GM19455 (cell line): ENCODE measurements around the gene JPH3.
"Not testable (repeated sequence)": the region's sequence is repeated elsewhere in the genome, so short reads cannot be mapped to it uniquely, and the experiment has no call there.

Source experiments
- ATAC-seq: cut with Tn5 transposase; IDR thresholded peaks from one replicate; pipeline ENCODE4 v1.9.1; 2021; ENCODE audit not compliant: unreplicated experiment

JPH3 gene

DNA sequence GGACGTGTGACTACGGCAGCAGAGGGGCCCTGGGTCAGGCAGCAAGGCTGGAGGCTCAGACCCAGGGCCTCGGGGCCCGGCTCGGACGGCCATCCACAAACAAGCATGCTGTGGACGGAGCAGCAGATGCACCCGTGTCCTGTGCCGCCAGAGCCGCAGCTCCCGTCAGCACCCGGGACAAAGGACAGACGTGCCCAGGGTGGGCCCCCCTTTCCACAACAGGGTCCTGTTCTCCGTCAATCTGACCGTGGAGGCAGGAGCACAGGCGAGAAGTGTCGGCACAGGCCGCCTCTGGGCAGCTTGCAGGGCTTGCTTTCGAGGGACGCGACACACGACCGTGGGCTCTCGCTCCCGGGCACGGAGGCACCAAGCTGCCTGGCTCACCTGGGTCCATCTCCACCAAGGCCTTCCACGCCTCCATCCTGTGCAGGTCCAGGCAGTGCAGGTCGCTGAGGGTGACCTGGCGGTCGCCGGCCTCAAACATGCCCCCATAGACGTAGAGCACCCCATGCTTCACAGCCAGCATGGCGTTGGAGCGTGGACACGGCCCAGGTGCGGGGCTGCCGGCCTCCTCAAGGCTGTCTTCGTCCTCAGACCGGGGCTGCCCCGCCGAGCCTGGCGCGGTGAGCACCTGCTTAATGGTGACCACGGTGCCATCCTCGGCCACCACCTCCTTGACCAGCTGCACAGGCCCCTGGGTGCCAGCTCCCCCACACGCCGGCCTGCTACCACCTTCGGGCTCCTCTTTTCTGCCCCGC, 106.8 kb downstream of the JPH3 start:
- no peak for ATAC-seq

DNA sequence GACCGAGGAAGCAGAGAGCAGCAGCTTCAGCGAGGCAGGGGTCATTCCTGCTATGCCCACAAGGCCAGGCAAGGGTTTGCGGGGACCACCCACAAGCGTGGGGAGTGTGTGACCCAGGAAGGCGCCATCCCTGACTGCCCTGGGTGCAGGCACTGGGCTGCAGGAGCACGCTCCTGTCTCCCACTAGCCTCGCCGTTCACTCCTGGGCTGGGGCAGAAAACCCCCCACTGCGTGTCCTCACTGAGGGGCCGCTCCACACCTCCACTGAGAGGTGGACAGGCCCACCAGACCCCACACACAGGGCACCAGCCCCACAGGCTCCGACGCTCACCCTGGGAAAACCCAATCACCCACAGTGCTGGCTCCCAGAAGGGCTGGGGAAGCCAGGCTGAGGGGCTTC, 107.4 kb downstream of the JPH3 start:
- no peak for ATAC-seq

DNA sequence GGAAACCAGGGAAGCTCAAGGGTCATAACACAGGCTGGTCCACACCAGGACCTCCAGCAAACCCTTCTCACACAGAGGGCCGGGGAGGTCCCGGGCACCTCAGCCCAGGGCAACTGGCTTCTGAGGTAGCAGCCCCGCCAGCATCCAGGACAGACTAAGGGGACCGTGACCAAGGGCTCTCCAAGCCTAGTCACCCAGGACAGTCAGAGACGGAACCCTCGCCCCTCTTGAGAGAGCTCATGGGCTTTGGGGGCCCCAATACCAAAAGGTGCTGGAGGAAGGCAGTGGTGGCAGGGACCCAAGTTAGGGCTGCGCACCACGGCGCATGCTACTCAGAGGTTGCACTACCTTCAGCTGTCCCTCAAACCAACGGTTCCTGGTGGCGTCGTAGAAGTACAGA, 108.6 kb downstream of the JPH3 start:
- ATAC-seq: no peak

DNA sequence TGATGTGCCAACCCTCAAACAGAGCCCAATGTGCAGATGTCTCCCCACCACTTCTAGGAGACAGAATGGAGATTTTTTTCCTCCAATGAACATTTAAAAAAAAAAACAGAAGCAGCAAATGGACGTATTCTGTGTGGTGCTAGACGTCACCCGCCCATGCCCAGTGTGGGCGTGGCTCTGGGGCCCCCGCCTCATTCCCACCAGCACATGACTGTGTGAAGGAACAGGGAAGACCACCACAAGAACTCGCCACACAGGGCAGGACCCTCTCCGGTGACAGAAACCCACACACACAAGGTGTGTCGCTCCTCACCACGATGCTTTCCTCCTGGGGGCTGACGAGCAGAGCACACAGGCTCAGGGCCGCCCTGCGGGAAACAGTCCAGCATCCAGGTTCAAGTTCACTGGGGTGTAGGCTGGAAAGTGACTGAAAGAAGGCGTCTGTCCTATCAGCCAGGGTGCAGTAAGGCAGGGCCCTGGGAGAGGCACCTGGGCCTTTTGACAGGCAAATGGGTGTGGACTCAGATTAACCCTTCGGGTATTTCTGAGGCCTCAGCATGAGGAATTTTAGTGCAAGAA, 110.0 kb downstream of the JPH3 start:
- ATAC-seq: no peak

DNA sequence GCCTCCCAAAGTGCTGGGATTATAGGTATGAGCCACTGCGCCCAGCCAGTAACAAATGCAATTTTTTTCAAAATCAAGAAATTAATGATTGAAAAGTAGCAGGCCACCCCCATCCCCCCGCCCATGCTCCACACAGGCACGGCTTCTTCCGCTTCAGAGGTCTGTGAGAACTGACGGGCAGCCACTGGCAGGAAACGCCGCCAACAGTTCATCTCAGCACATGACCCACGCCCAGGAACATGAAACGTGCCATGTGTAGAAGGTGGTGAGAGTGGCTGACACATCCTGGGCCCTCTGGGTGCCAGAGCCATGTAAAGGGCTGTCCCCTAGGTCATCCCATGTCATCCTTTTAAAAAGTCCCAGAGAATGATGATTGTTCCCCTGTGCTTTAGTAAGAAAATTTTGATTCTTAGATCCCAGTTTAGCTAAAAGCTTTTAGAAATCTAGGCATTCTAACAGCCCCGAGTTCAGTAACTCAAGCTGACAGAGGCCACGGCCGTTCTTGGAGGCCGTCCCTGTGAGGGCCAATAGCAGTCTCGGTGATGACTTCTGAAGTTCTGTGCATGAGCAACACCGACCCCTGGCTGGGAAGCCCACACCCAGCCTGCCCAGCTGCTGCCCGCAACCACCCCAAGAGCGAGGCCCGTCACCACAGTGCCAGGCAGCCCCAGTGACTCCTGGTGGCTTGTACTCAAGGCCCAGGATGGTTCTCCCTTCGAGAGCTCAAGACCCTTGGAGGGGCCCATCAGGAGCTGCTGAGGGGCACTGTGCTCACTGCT, 111.3 kb downstream of the JPH3 start:
- no peak for ATAC-seq

DNA sequence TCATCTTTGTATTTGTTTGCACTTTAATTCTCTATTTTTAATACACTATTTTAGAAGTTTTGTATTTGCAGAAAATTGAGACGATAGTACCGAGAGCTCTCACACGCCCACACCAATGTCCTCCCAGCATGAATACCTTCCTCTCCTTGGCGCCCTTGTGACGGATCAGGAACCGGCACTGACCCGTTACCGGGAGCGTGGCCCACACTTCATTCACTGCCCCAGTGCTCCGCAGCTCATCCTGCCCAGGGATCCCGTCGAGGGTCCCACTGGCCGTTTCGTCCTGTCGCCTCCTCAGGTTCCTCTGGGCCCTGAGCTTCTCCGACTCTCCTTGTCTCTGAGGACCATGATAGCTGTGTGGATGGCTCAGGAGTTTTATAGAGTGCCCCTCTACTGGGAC, 112.9 kb downstream of the JPH3 start:
- no peak for ATAC-seq

DNA sequence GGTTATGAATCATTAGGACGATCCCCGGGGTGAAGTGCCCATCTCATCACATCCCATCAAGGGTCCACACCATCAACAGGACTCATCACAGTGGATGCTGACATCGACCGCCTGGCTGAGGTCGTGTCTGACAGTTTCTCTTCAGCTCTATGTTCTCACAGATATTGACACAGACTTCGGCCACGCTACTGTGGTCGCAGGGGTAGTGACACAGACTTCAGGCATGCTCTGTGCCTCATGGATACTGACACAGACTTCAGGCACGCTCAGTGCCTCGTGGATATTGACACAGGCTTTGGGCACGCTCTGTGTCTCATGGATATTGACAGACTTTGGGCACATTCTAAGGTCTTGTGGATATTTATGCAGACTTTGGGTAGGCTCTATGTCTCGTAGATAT, 113.3 kb downstream of the JPH3 start:
- ATAC-seq: no peak

DNA sequence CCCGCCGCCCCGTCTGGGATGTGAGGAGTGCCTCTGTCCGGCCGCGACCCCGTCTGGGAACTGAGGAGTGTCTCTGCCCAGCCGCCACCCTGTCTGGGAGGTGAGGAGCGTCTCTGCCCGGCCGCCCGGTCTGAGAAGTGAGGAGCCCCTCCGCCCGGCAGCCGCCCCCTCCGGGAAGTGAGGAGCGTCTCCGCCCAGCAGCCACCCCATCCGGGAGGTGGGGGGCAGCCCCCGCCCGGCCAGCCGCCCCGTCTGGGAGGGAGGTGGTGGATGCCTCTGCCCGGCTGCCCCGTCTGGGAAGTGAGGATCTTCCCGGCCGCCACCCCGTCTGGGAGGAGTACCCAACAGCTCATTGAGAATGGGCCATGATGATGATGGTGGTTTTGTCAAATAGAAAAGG, 116.5 kb downstream of the JPH3 start:
- ATAC-seq: not testable (repeated sequence)

DNA sequence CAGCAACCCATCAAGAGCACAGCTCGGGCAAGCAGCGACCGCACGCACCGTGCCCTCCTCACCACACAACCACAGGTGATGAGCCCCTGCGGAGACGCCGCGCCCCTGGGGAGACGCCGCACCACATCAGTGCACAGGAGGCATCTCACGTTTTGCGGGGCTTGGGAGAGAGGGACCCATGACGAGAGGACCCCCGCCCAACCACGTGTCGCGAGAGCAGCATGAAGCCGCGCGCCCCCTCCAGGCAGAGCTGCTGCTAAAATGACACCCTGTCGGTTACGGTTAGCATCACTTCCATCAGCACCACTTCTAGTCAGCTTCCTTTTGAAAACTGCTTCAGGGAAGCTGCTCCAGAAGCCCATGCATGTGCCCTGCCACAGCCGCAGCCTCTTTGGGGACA, 118.1 kb downstream of the JPH3 start:
- no peak for ATAC-seq

DNA sequence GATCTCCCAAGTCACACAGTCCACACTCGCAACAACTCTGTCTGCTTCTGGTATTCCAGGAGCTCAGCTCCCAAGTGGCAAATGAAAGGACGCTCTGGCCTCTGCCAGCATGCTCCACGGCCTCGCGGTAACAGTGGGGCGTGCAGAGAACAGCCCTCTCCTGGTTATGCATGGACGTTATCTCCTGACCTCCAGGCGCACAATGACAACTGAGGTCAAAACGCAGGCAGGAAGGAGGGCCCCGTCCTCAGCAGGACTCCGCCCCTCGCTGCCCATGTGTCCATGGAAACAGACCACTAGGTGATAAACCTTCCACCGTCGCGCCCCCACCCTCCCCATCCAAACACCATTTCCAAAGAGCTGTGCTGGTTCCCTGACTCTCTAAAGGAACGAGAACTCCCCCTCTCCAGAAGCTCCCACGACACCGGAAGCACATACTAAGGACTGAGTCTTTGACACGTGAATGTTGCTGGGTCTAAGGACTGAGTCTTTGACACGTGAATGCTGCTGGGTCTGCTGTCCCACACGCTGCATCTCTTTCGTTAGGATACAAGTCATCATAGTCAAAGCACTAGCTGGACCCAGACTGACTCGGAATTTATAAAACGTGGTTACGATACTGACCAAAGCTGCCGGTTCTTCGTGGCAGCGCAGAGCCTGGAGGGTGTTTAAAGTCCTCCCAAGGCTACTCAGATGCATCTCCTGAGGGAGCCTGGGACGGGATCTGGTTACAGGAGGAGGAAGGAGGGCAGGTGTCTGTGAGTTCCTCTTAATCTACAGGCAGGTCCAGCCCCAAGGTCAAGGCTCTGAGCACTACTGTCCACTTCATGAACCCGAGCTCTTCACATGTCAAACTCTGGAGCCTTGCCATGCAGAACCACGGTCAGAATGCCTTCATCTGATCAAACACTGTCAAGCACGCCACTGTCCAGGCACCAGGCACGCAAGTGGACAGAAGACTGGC, 119.6 kb downstream of the JPH3 start:
- ATAC-seq: no peak

DNA sequence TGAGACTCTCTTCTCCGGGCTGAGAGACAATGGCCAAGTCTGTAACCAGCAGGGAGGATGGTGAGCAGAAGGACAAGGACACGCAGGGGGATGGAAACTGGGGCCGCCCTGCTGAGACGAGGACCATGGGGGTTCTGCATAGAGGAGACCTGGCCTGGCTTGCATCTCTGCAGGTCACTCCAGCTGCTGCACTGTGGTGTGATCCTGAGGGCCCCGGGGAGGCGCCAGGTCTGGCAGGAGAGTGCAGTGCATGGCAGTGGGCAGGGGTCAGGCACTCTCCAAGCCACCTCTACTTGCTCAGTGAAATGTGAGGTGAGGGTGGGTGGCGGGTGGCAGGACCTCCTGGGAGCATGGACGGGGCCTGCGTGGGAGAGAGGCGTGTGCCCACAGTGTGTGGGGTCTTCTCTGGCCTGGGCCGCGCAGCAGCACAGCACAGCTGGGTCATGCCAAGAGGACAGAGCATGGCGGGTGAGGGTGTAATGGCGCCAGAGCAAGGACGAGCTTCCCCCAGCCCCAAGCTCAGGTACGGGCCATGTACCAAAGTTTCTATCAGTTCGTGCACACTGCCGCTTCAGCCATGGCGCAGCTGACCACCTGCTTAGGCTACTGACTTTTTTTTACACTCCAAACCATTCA, 120.4 kb downstream of the JPH3 start:
- no peak for ATAC-seq

DNA sequence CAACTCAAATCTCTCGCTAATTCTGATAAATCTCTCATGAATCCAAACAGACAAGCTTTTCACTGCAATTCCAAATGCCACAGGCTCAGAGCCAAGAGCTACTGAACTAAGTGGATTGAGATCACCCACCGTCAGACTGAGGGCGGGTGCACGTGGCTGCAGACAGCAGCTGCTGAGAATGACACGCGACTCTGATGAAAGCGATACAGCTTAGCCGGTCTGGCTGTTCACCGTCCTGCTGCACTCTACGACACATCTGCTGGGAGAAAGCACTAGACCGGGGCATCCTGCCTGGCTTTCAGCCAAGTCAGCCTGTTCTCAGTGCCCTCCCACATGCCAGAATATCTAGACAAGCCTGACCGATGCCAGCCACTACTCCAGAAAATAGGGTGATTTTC, 120.9 kb downstream of the JPH3 start:
- no peak for ATAC-seq

DNA sequence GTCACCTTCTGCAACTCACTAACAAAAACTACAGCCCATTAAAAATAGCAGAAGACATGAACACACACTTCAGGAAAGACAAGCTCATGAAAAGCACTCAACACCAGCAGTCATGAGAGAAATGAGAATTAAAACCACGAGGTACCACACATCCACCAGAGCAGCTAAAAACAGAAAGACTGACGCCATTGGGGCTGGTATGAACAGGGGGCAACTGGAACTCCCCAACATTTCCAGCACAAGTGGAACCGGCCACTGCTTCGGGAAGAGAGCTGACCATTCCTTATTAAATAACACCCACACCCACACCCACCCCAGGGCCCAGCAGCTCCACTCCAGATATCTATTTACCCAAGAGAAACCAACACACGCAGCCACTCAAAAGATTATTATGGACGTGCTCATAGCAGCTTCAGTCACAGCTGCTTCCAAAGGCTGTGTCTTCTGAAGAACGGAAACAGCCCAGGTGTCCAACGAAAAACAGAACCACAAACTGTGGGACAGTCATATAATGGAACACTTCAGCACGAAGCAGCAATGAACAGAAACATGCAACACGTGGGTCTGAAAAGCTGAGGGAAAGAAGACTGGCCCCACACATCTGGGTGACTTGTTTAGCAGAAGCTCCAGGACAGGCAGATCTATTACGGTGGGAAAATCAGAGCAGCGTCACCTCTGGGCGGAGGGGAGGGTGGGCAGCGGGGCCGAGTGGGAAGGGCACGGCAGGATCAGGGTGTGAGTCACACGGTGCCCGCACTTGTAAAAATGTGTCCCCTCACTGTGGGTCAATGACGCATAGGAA, 122.4 kb downstream of the JPH3 start:
- no peak for ATAC-seq

DNA sequence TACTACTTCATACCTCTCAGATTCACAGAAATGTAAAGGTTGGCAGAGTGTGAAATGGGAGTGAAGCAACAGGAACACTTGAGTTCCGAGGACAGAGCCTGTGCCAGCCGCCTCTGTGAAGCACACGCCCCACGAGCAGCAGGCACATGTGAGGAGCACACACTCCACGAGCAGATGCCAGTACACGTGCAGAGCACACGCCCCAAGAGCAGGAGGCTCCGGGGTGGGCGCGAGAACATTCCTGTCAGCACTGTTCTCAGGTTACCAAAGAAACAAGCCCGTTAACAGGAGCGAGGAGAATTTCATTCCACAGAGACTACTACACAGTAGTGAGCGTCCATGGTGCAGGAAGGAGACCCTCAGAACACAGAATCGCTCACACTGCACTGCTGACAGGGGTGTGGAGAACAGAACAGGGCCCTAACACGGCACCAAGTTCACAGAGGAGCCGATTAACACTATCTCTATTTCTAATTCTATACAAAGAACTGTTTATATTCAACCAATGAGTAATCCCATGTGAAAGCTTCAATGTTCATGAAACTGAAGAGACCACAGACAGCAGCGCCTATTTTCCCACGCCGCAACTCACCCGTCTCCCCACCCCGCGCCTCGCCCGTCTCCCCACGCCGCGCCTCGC, 123.4 kb downstream of the JPH3 start:
- no peak for ATAC-seq

DNA sequence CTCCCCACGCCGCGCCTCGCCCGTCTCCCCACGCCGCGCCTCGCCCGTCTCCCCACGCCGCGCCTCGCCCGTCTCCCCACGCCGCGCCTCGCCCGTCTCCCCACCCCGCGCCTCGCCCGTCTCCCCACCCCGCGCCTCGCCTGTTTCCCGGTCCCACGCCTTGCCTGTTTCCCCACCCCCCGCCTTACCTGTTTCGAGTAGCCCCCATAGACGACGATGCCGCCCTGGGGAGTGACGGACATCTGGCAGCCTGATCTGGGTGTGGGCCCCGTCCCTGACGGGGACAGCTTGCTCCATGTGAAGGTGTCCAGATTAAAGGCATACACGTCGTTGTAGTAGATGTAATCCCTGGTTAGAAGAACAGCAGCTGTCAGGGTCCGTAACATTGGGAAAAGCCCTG, 124.3 kb downstream of the JPH3 start:
- ATAC-seq: not testable (repeated sequence)

DNA sequence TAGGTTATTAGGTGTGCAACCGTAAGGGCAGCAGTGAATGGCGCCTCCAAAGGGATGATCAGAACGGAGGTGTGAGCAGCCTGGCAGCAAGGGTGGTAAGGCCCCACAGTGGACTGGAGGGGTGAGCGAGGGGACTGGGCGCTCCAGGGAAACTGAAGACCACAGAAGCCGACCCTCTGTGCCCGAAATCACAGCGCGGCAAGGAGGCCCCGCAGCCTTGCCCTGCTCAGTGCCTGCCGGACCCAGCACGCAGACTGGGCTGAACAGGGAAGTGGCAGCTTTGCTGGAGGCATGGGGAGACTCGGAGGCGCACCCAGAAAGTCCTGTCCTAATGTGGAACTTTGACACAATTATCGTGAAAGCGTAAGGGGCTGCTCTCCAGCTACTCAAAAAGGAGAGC, 125.0 kb downstream of the JPH3 start:
- ATAC-seq: no peak

DNA sequence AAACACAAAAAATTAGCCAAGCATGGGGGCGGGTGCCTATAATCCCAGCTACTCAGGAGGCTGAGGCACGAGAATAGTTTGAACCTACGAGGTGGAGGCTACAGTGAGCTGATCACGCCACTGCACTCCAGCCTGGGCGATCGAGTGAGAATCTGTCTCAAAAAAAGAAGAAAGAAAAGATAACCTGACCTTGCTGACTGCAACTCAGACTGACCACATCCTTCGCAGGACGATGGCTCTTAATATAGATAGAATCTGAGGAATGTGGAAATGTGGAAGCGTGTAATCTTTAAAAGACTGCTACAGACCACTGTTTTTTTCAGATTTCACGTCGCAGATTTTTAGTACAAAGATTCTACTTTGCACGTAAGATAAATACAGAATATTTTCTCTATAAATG, 125.7 kb downstream of the JPH3 start:
- ATAC-seq: no peak

DNA sequence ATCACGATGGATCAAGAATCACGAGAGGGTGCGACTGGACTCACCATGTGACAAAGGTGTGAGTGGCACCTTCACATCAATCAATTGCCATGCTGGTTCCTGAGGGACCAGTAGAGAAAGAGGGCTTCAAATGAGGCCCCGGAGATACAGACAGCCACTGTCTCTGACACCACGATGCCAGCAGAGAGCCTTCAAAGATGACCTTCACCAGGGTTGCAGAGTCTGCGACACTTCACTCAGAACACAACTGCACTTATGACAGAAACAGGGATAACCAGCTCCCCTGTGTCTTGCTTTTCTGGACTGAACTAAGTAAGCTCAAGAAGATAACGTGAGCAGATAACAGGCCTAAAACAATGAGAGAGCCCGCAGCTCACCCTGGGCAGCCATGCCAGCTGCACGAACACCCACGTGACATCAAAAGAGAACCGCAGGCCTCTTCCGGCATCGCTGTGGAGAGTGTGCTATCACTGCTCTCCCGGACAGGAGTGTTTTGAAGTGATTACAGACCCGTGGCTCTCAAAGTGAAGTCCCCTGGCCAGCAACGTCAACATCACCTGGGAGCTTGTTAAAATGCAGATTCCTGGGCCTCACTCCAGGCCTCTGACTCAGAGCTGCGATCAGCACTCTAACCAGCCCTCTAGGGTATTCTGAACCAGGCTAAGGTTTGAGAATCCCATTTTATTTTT, 127.1 kb downstream of the JPH3 start:
- ATAC-seq: no peak

DNA sequence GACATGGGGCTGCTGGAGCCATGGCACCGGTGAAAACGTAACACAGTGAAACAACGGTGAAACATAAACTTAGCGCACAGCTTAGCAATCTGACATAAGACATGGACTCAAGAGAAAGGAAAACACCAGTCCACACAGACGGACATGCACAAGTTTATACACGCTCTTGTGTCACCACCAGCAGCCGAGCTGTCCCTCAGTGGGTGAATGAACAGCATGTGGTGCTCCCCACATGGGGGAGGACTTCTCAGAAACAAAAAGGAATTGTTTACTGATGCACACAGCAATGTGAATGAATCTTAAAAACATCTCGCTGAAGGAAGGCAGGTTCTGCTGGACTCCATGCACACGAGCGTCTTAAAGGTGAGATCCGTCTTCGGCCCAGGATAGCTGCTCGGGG, 129.3 kb downstream of the JPH3 start:
- no peak for ATAC-seq
